ENCODE results near the gene SNRNP70. TPM values are rescaled to one million over a fixed set of nuclear protein-coding genes. Genes with fewer than 3 reads are reported as not detected.
A peak's percentile ranks its signal among the peaks of the same experiment; 100 is the strongest.

SNRNP70 gene
- total RNA-seq, 1 donor from 2014 or later = 203 TPM

DNA sequence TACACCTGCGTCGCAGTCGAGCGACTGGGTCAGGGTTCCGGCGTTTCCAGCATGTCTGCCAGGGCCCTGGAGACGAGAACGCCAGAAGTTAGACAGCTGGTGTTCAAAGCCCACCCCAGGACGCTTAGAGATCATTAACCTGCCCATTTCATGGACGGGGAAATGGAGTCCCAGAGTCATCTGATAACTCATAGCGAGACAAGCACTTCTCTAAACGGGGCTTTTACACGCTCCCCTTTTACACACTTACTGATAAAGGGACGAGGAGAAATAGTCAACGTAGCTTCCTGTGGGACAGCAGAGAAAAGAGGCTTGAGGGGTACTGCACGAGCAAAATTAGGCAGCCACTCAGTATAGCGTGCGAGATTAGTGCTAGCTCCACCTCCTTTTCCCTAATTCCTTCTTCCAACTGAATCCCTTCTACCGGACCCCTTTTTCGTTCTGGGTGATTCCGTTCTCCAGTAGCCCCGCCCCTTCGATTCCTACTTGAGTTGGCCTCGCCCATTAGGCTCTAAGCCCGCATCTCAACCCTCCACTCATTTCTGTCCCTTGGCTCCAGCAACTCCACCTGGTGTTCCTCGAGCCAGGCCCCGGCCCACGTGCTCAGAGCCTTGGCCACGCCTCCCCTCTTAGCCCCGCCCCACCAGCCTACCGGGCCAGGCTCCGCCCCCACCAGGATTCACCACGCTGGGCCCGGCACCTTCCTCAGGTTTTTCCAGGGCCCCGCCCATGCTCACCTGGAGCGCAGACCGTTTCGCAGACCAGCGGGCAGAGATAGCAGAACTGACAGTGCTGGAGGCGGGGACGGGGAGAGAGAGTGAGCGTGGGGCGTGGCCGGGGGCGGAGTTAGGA is 66.2 kb downstream of the SNRNP70 start:
- peaks cover 20% of the 10 kb centered on the region for H3K27me3 Mint-ChIP-seq (ENCODE audit: unreplicated experiment)

DNA sequence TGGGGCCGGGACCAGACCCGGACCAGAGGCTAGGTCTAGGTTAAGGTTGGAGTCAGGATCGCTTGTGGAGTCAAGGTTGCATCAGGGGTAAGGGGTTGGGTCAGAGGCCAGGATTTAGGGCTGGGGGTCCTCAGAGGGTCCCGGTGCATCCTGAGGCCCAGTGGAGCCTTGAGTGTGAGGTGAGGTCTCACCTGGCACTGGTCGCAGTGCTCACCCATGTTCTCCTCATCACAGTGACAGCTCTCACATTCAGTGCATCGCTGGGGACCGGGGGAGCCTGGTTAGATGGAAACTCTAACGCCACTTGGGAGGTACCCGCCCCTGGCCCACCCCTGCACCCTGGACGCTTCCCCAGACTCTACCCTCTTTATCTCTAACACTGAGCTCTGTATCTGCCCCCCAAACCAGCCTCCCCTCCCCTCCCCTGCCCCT is 66.9 kb downstream of the SNRNP70 start:
- no peak for TF ChIP-seq CTCF (IDR thresholded peaks at IDR 0.05; ENCODE audit: unreplicated experiment)
- Mint-ChIP-seq H3K4me3 (ENCODE audit: unreplicated experiment) (no peak overlapping the region), H3K36me3 (ENCODE audit: low read depth, unreplicated experiment) (peaks cover 17% of the 10 kb centered on the region), H3K9me3 (ENCODE audit: unreplicated experiment) (no peaks in the 10 kb centered on the region), H3K27ac (ENCODE audit: unreplicated experiment) (no peak overlapping the region), H3K27me3 (ENCODE audit: unreplicated experiment) (peaks cover 14% of the 10 kb centered on the region), H3K4me1 (ENCODE audit: unreplicated experiment) (peaks cover 24% of the 10 kb centered on the region)
- no peak for DNase-seq (ENCODE audit: low spot score)

More for the DNA sequence above, 66.2 kb downstream of the SNRNP70 start:
- TF ChIP-seq CTCF (IDR thresholded peaks at IDR 0.05; ENCODE audit: unreplicated experiment) = no peak
- H3K27ac Mint-ChIP-seq (ENCODE audit: unreplicated experiment) = no peak overlapping the region
- peaks cover 17% of the 10 kb centered on the region for H3K36me3 Mint-ChIP-seq (ENCODE audit: low read depth, unreplicated experiment)
- H3K9me3 Mint-ChIP-seq (ENCODE audit: unreplicated experiment) = no peaks in the 10 kb centered on the region
- peak; percentile 58 for DNase-seq (ENCODE audit: low spot score)
- H3K4me3 Mint-ChIP-seq (ENCODE audit: unreplicated experiment) = peak overlapping the region; percentile 47
- H3K4me1 Mint-ChIP-seq (ENCODE audit: unreplicated experiment) = peaks cover 24% of the 10 kb centered on the region

GRCh38 chr19:49153167-49153809 is 68.0 kb downstream of the SNRNP70 start:
- peaks cover 18% of the 10 kb centered on the region for H3K27me3 Mint-ChIP-seq (ENCODE audit: unreplicated experiment)
- peaks cover 15% of the 10 kb centered on the region for H3K36me3 Mint-ChIP-seq (ENCODE audit: low read depth, unreplicated experiment)
- H3K4me1 Mint-ChIP-seq (ENCODE audit: unreplicated experiment) = peaks cover 20% of the 10 kb centered on the region
- peak overlapping the region; percentile 58 for H3K27ac Mint-ChIP-seq (ENCODE audit: unreplicated experiment)
- H3K4me3 Mint-ChIP-seq (ENCODE audit: unreplicated experiment) = peak overlapping the region; percentile 66
- no peak for DNase-seq (ENCODE audit: low spot score)
- TF ChIP-seq CTCF (IDR thresholded peaks at IDR 0.05; ENCODE audit: unreplicated experiment) = no peak
- no peaks in the 10 kb centered on the region for H3K9me3 Mint-ChIP-seq (ENCODE audit: unreplicated experiment)

DNA sequence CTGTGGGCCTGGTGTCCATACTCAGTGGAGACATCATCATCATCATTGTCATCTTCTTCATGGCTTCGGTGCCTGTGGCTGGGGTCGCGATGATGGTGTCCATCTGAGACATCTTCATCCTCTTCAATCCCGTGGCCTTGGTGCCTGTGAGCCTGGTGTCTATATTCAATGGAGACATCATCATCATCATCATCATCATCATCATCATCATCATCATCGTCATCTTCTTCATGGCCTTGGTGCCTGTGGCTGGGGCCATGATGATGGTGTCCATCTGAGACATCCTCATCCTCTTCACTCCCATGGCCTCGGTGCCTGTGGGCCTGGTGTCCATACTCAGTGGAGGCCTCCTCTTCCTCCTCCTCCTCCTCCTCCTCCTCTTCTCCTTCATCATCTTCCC is 69.0 kb downstream of the SNRNP70 start:
- no peak for DNase-seq (ENCODE audit: low spot score)
- Mint-ChIP-seq H3K9me3 (ENCODE audit: unreplicated experiment) (no peaks in the 10 kb centered on the region), H3K4me3 (ENCODE audit: unreplicated experiment) (peak overlapping the region; percentile 75), H3K4me1 (ENCODE audit: unreplicated experiment) (peaks cover 20% of the 10 kb centered on the region), H3K27me3 (ENCODE audit: unreplicated experiment) (peaks cover 20% of the 10 kb centered on the region), H3K36me3 (ENCODE audit: low read depth, unreplicated experiment) (peaks cover 20% of the 10 kb centered on the region), H3K27ac (ENCODE audit: unreplicated experiment) (no peak overlapping the region)
- TF ChIP-seq CTCF (IDR thresholded peaks at IDR 0.05; ENCODE audit: unreplicated experiment) = no peak

Data from endothelial cell (in vitro differentiated cells).